Ectodermal cell (in vitro differentiated cells): ENCODE data around the gene PACS1.

Experiments
- H3K27ac ChIP-seq: 2 replicates; pipeline ENCODE4 v1.7.0; 2013; ENCODE audit warnings: mild to moderate bottlenecking, low read depth, low read length; ENCODE audit not compliant: insufficient read depth, poor library complexity, severe bottlenecking
- H3K27me3 ChIP-seq: 2 replicates; pipeline ENCODE4 v1.7.0; 2013; ENCODE audit warnings: mild to moderate bottlenecking, low read length; ENCODE audit not compliant: insufficient read depth, control insufficient read depth, poor library complexity, severe bottlenecking
- H3K36me3 ChIP-seq: one replicate; pipeline ENCODE4 v1.7.0; 2013; ENCODE audit warnings: low read length; ENCODE audit not compliant: control insufficient read depth, insufficient read depth
- H3K4me1 ChIP-seq: one replicate; pipeline ENCODE4 v1.7.0; 2013; ENCODE audit warnings: low read length; ENCODE audit not compliant: control insufficient read depth, insufficient read depth
- H3K4me3 ChIP-seq: 2 replicates; pipeline ENCODE4 v1.7.0; 2013; ENCODE audit warnings: low read depth, low read length, control low read depth; ENCODE audit not compliant: insufficient read depth
- H3K9me3 ChIP-seq: 2 replicates; pipeline ENCODE4 v1.7.0; 2013; ENCODE audit warnings: mild to moderate bottlenecking, low read length, moderate library complexity; ENCODE audit not compliant: control insufficient read depth
- WGBS, 2 experiments: methylation state at CpG; one replicate each; pipeline ENCODE4 v1.1.7; 2013; ENCODE audit warnings: missing lambda C conversion rate in 2 of 2; 5-methylcytosine and 5-hydroxymethylcytosine counted together

PACS1 gene

DNA sequence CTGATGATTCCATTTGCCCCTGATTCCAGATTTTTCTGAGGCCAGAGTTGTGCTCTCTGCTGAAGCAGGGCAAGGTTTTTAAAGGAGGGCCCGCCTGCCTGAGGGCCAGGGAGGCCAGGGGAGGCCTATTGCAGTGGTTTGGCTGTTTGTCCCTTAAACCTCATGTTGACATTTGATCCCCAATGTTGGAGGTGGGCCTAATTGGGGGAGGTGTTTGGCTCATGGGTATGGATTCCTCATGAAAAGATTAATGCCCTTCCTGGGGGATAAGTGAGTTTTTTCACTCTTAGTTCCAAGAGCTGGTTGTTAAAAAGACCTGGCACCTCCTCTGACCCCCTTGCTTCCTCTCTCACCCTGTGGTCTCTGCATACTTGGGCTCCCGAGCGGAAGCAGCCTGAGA is 30.3 kb upstream of the PACS1 start:
- 91 to 95% methylated on average over 3 of the region's 3 CpGs for WGBS, 2 experiments
- Histone ChIP-seq H3K27ac (no peak overlapping the region), H3K27me3 (no peaks in the 10 kb centered on the region), H3K4me3 (no peak overlapping the region), H3K9me3 (no peaks in the 10 kb centered on the region), H3K36me3 (peaks cover 16% of the 10 kb centered on the region), H3K4me1 (peaks cover under 1% of the 10 kb centered on the region)

DNA sequence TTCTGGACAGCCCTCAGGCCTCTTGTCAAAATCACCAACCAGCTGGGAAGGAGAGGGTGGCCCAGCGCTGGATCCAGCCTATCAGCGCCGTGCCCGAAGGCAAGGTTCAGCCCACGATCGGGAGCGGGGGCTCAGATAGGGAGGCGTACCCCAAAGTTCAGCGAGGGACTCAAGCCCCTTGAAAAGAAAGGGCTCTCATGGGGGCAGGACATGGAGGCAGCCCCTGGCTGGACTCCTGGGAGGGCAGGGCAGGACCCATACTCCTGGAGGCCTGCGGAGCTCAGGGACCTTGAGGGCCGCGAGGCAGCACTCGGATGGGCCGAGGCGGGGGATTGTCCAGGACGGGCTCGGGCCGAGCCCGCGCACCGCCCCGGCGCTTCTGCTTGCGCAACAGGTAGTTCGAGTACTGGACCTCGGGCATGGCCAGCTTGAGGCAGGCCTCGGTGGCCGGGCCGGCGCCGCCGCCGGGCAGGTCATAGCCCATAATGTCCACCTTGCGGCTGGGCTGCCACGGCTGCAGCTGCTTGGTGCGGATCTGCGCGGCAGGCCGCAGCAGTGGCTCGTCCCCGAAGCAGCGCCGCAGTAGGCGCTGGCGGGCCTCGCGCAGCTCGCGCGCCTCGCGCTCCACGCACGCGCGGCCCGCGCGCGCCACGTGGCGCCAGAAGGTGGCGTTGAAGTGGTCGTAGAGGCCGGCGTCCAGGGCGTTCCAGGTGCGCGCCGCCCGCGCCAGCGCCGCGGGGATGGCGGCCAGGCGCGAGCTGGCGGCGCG is 27.7 kb upstream of the PACS1 start:
- Histone ChIP-seq H3K36me3 (peaks cover 16% of the 10 kb centered on the region), H3K9me3 (no peaks in the 10 kb centered on the region), H3K27me3 (no peaks in the 10 kb centered on the region), H3K4me1 (peaks cover 6% of the 10 kb centered on the region), H3K27ac (no peak overlapping the region), H3K4me3 (no peak overlapping the region)
- WGBS, 2 experiments: 95 to 96% methylated on average over 81 of the region's 81 CpGs

DNA sequence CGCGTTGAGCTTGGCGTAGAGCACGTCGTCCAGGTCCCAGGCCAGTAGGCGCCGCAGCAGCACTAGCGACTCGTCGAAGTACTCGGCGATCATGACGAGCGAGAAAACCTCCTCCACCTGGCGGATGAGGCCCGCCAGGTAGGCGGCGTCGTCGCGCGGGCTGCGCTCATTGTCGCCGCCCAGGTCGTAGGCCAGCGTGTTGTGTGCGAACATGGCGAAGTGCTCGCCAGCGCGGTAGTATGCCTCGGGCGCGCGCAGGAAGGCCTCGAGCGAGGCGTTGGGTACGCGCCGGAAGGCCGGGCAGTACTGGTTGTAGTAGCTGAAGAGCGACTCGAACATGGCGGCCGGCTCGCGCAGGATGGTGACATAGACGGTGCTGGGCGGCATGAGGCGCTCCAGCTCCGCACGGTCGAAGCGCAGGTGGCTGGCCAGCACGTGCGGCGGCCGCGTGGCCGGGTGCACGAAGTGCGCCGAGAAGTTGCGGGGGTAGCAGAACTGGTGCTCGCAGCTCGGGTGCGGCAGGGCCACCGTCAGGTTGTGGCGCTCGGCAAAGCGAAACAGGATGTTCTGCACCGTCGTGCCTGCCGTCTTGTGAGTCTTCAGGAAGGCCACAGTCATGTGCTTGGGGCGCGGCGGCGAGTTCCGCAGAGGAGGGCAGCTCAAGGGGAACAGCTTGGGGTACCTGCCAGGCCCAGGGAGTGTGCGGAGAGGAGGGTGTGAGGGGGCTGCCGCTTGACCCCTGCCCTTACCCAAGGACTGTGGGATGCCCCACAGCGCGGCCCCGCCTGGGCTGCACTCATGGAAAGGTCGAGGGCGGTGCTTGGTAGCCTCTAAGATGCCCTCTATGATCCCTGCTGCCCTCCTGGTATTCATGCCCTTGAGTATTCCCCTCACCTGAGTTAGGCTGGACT is 26.8 kb upstream of the PACS1 start:
- 96 to 97% methylated on average over 88 of the region's 88 CpGs for WGBS, 2 experiments
- no peaks in the 10 kb centered on the region for H3K27me3 ChIP-seq
- H3K4me1 ChIP-seq: peaks cover 13% of the 10 kb centered on the region
- no peak overlapping the region for H3K27ac ChIP-seq
- no peak overlapping the region for H3K4me3 ChIP-seq
- peaks cover 16% of the 10 kb centered on the region for H3K36me3 ChIP-seq
- H3K9me3 ChIP-seq: no peaks in the 10 kb centered on the region

DNA sequence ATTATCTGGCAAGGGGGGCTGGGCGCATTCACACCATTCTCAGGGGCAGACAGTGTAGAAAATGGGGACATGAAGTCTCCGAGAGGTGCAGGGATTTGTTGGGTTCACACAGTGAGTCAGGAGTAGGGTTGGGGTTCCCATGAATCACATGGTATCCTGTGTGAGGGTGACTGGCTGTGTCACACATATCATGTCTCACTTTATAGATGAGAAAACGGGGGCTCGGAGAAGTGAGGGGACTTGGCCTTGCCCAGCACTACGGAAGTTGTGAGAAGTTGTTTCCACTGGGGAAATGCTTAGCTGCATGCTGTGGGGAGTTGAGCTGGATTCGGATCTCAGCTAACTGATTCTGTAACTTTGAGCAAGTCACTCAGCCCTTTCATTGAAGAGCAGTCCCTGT is 25.3 kb upstream of the PACS1 start:
- no peak overlapping the region for H3K27ac ChIP-seq
- peaks cover 17% of the 10 kb centered on the region for H3K4me1 ChIP-seq
- H3K36me3 ChIP-seq: peaks cover 16% of the 10 kb centered on the region
- no peak overlapping the region for H3K4me3 ChIP-seq
- 85 to 86% methylated on average over 6 of the region's 6 CpGs for WGBS, 2 experiments
- H3K27me3 ChIP-seq: no peaks in the 10 kb centered on the region
- H3K9me3 ChIP-seq: no peaks in the 10 kb centered on the region

DNA sequence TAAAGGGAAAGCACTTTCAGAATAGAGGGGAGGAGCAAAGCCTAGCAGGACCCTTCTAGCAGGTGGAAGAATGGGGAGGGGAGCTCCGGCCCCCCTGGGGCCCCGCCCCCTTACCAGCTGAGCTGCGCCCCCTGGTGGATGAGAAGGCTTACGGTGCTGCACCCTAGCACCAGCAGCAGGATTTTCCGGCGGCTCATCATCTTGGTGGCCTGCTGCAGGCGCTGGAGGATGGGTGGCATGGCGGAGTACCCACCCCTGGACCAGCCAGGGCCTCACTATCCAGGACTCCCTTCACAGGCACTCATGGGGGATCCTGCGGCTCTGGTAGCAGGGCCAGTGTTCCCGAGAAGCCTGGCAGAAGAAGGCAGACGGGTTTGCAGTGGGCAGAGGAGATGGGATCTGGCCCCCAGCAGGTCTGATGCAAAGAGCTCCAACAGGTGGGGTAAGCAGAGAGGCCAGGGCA is 24.9 kb upstream of the PACS1 start:
- Histone ChIP-seq H3K4me3 (no peak overlapping the region), H3K9me3 (no peaks in the 10 kb centered on the region), H3K4me1 (peaks cover 17% of the 10 kb centered on the region), H3K27ac (no peak overlapping the region), H3K36me3 (peaks cover 16% of the 10 kb centered on the region), H3K27me3 (no peaks in the 10 kb centered on the region)
- 25 to 28% methylated on average over 11 of the region's 11 CpGs for WGBS, 2 experiments

DNA sequence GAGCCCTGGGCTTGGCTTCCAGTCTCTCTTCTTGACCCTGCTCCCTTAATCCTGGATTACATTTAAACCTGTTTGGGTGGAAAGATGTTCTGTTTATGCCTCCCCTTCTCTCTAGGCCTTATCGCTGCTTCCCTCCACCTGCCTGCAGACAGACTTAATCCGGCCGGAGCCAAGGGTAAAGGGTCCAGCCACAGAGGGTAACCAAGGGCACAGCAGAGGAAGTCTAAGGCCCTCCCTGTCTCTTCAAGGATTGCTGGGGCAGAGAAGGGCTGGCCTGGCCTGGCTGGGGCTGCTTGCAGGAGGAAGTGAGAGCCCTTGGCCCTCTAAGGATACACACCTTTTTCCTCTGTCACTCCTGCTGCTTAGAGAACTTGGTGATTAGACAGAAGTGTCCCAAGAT is 23.2 kb upstream of the PACS1 start:
- peaks cover 9% of the 10 kb centered on the region for H3K36me3 ChIP-seq
- 92 to 96% methylated on average over 3 of the region's 3 CpGs for WGBS, 2 experiments
- no peaks in the 10 kb centered on the region for H3K27me3 ChIP-seq
- no peak overlapping the region for H3K4me3 ChIP-seq
- H3K27ac ChIP-seq: no peak overlapping the region
- peaks cover 26% of the 10 kb centered on the region for H3K4me1 ChIP-seq
- no peaks in the 10 kb centered on the region for H3K9me3 ChIP-seq

DNA sequence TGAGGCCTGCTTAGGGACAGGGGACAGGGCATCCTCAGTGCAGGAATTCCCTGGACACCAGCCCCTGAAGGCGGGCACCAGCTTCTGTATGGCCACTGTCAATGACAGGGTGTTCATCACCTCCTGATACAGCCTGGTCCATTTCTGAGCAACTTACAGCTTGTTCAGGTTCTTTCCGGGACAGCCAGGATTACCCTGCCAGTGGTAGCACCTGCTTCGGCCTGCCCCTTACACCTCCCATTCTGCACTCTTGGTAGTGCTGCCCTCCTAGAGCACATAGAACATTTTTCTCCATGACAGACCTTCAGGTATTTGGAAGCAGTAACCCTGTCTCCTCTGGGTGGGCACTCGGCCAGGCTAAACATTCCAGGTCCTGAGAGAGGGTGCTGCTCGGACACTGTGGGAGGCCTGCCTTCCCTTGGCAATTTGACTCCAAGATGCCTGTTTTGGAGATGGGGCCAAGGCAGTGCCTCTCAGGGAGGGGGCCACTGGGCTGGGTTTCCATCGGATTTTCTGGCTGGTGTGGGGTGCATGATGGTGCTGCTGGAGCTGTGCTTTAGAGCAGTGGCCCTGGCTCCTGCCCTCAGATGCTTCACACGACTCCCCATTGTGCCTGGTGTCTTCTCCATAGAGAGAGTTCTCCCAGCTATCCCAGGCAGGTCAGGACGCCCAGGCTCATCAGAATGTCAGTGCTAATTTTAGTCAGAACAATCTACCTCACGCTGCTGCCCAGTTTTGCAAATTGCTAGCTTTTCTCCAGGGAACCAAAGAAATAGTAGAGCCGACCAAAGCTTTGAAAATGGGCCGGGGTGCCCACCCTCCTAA is 22.3 kb upstream of the PACS1 start:
- WGBS, 2 experiments: 81 to 82% methylated on average over 11 of the region's 11 CpGs

DNA sequence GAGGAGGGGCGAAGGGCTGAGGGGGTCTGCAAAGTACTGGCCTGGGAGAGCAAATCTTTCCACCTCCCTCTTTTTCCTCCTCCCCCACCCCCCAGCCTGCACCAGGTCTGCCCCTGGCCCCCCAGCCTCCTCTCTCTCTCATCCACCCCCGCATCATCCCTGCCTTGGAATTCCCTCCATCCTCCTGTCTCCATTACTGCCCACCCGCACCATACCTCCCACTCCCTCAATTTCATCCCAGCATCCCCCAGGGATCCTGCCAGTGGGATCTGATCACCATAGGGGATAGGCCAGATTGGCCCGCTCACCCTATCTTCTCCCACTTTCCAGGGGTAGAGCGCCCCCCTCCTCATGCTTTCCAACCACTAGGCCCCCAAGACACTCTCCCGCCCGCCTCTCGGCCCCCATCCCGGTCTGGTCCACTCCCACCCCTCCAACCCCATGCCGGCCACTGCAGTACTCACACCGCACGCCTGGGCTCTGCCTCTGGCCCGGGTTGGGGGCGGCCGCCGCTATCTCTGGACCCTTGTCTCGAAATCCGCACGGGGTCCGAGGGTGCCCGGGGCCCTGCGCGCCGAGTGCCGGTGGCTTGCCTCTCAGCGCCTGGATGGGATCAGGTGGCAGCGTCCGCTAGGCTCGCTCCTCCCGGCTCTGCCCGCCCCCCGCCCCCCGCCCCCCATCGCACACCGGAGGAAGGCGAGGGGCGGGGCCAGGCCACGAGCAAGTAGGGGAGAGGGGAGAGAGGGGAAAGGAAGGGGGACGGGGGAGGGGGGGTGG is 21.3 kb upstream of the PACS1 start, which contains the start of gene GAL3ST3:
TSS of gene GAL3ST3 (minus strand) at position 615 of the 777 bp plus-strand sequence. CDS start 3,746 bp downstream, outside the sequence.
- Histone ChIP-seq H3K27ac (peak within 1 kb of the TSS; percentile 5), H3K4me3 (peak within 1 kb of the TSS; percentile 59), H3K36me3 (peaks cover 3% of the 10 kb centered on the region), H3K9me3 (no peaks in the 10 kb centered on the region), H3K4me1 (peaks cover 34% of the 10 kb centered on the region), H3K27me3 (no peaks in the 10 kb centered on the region)
- 2 to 3% methylated on average over 37 to 39 of the region's 39 CpGs for WGBS, 2 experiments

More for the DNA sequence above, 22.3 kb upstream of the PACS1 start:
- no peaks in the 10 kb centered on the region for H3K9me3 ChIP-seq
- peak overlapping the region; percentile 59 for H3K4me3 ChIP-seq
- H3K4me1 ChIP-seq: peaks cover 26% of the 10 kb centered on the region
- peaks cover 9% of the 10 kb centered on the region for H3K36me3 ChIP-seq
- no peaks in the 10 kb centered on the region for H3K27me3 ChIP-seq
- H3K27ac ChIP-seq: no peak overlapping the region

DNA sequence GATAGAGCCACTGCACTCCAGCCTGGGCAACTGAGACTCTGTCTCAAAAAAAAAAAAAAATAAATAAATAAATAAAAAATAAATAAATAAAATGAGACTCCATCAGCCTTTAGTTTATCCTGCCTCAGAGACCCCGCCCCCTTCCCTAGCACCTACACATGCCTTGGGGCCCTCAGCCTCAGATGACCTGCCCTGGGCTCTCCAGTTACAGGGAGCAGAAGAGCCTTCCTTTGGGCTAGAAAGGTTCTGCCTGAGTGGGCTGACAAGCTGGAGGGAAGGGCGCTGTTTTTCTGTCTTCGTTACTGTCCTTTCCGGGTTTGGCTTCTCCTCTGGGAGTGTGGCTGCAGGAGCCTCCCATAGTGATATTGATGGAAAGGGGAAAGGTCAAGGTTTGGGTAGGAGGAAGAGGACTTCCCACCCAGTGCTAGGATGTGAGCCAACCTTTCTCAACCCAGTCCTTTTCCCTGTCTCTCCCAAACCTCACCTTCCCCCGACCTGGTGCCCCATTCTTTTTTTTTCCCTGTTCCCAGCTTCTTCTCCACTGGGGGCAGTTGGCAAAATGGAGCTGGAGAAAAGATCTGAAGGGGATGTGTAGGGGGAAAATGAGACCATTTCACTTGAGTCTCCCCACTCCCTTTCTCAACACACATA is 19.4 kb upstream of the PACS1 start:
- WGBS, 2 experiments: 80 to 91% methylated on average over 4 to 5 of the region's 5 CpGs
- Histone ChIP-seq H3K36me3 (peaks cover 18% of the 10 kb centered on the region), H3K27ac (peak overlapping the region; percentile 90), H3K9me3 (no peaks in the 10 kb centered on the region), H3K4me3 (no peak overlapping the region), H3K27me3 (no peaks in the 10 kb centered on the region), H3K4me1 (peaks cover 31% of the 10 kb centered on the region)
